ENCODE measurements around the gene ACSL6.

The ACSL6 gene

DNA sequence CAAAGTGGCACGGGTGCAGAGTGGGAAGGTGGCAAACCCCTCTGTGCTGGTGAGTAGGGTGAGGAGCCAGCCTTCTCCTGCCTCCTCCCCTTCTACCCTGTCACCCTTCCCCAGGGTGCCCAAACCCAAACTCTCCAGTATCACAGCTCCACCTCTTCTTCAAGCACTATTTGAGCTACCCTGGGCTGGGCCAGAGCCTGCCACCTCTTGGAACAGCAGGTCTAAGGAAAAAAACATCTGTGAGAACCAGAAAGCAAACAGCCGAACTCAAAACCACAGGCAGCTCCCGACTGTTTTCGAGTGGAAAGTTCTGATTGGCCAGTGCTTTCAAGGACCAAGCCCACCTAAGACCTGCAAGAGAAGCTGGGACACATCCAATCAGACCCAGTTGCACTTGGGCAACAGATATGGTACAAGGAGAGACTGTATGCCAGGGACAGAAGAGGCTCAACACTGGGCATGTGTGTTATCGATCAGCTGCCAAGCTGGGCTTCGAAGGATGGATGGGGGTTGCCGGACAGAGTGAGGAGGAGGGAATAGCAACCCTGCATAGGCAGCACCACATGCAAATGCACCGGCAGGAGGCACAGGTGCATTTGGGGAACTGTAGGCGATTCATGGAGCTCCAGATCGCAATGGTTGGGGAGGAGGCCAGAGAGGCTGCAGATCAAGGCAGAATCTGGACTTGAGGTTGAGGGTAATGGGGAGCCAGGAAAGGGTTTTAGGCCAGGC lies 19.7 kb downstream of the ACSL6 start:
- TF ChIP-seq, protein P1, sequence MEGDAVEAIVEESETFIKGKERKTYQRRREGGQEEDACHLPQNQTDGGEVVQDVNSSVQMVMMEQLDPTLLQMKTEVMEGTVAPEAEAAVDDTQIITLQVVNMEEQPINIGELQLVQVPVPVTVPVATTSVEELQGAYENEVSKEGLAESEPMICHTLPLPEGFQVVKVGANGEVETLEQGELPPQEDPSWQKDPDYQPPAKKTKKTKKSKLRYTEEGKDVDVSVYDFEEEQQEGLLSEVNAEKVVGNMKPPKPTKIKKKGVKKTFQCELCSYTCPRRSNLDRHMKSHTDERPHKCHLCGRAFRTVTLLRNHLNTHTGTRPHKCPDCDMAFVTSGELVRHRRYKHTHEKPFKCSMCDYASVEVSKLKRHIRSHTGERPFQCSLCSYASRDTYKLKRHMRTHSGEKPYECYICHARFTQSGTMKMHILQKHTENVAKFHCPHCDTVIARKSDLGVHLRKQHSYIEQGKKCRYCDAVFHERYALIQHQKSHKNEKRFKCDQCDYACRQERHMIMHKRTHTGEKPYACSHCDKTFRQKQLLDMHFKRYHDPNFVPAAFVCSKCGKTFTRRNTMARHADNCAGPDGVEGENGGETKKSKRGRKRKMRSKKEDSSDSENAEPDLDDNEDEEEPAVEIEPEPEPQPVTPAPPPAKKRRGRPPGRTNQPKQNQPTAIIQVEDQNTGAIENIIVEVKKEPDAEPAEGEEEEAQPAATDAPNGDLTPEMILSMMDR (conservative IDR thresholded peaks at IDR 0.05), result no peak
- no peak overlapping the region for H3K27ac ChIP-seq

DNA sequence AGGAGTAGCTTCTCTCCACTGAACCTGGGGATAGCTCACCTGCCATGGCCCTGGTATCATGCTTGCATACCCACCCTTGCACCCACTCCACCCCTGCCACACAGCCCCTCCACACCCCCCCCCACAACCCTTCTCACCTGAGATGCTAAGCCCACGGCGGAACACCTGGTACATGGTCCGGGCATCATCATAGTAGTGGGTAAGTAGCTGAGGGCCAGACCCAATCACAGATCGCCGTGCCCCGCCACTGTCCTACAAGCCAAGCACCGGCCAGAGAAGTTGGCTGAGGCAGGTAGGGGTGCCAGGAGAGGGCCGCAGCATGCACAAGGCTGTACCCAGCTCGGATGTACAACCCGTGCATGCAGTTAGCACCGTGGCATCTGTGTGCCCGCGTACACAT lies 20.7 kb downstream of the ACSL6 start:
- no peak overlapping the region for H3K27ac ChIP-seq
- TF ChIP-seq, protein P1 (conservative IDR thresholded peaks at IDR 0.05), result no peak

DNA sequence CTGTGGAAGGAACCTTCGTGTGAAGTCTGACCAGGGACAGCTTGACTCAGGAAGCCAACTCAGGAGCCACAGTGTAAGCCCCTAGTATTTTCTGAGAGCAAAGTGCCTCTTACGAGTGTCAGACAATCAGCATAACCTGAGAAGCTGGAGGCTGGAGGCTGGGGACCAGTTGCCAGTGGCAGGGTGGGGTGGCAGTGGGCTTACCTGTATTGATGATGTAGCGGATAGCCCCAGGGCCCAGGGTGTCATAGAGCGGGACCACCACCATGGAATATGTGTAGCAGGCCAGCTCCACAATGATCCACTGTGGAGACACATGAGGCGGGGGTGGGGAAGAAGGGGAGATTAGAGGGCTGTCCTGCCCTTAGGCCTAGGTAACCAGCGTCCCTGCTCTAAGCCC lies 22.9 kb downstream of the ACSL6 start:
- TF ChIP-seq, protein P1 (conservative IDR thresholded peaks at IDR 0.05), result no peak

DNA sequence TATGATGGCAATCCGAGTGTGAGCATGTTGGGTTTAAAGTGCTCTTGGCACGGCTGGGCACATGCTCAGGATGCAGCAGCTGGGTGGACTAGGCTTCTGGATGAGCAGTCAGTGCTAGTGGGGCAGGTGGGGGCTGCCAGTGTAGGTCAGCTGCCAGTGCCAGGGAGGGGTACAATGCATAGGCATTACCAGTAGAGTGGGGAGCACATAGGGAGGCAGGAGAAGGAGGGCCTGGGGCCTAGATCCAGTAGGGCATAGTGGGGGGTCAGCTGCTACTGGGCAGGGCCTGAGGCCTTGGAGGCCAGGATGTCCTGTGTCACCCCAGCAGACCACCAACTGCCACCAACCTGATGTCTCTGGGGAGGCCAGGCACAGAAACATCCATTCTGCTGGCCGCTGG lies 24.2 kb downstream of the ACSL6 start:
- no peak overlapping the region for H3K27ac ChIP-seq
- TF ChIP-seq, protein P1 (conservative IDR thresholded peaks at IDR 0.05), result no peak

More for the DNA sequence above, 22.9 kb downstream of the ACSL6 start:
- H3K27ac ChIP-seq, result no peak overlapping the region

DNA sequence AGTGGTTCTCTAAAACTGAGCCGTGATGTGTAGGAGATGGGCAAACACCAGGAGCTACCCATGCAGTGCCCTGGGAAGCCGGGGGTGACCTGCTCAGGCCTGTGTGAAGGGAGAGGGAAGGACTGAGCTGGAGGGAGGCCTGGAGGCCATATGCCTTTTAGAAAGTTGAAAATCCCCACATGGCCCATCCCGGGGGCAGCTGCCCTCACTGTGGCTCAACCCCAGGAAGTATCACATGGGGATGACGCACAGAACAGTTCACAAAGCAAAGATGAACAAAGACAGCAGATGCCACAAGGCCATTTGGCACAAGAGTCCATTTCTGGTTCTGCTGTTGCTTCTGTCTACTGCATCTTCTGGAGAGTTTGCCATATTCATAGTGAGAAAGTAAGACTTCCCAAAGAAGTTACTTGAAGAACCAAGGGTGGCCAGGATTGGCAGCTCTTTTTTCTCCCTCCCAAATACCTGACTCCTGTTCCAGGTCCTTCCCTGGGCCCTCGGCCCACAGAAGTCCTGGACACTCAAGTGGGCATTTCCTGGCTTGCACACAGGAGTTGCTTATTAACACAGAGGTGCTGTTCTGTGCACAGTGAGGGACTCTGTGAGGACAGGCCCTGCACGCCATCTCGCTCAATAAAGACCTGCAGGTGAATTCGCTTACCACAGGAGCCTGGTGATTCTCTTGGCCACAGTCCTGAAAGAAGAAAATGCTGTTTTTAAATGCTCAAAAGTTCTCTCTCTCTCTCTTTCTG lies 25.1 kb downstream of the ACSL6 start:
- TF ChIP-seq, protein P1 (conservative IDR thresholded peaks at IDR 0.05), result no peak

DNA sequence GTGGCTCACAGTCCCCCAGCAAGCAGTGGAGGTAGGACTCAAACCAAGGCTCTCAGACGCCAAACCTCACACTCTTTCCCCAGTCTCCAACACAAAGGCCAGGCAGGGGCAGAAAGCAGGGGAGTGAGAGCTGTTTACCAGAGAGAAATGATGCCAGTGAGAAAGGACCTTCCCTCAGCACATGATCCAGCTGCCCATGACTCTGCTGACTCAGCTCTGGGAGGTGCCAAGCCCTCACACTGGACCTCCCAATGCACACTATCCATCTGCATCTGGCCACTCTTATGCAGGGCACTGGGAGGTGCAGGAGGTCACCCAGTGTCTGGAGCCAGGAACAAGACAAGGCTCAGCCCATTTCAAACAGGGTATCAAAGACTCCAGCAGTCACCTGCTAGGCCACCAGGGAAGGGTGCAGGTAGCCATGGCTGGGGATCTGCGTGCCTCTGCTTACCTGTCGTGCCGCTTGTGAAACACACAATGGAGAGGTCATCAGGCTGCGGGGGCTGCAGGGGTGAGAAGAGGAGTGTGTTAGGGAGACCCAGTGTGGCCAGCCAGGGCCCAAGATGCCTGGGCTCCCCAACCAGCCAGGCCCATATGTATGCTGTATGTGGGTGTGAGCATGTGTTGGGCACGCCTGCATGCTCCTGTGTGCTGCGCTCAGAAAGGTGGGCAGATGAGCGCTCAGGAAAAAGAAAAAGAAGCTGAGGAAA lies 26.3 kb downstream of the ACSL6 start:
- H3K27ac ChIP-seq, result no peak overlapping the region

More for the DNA sequence above, 25.1 kb downstream of the ACSL6 start:
- H3K27ac ChIP-seq, result no peak overlapping the region

More for the DNA sequence above, 26.3 kb downstream of the ACSL6 start:
- TF ChIP-seq, protein P1 (conservative IDR thresholded peaks at IDR 0.05), result no peak

Measured in VCaP (cell line).